Measurements from ENCODE around the gene MPRIP. TPM values are rescaled to one million over a fixed set of nuclear protein-coding genes. Genes with fewer than 3 reads are reported as not detected.

MPRIP gene
- total RNA-seq, 1 experiment from 2014 or later: 1,274 TPM

- TF ChIP-seq EZH2phosphoT487 (IDR thresholded peaks at IDR 0.05; ENCODE audit: borderline replicate concordance, low read length) (no peak), EZH2 (IDR thresholded peaks at IDR 0.05; ENCODE audit: low read length, unreplicated experiment) (no peak), CTCF (conservative IDR thresholded peaks at IDR 0.05; ENCODE audit: low read depth, low read length) (no peak)
- ChIA-PET CTCF (no interaction called here), POLR2A (ENCODE audit: unreplicated experiment) (no interaction called here)
- no peak overlapping the region for H3K4me2 ChIP-seq (ENCODE audit: low read length)
- H3K36me3 ChIP-seq (ENCODE audit: low read depth, low read length): peaks cover 88% of the 10 kb centered on the region
- no peak overlapping the region for H3K9ac ChIP-seq (ENCODE audit: low read length)
- DNase-seq (no peak), ATAC-seq (no peak)
- no TSS peak for BruUV-seq (replicated peaks)
- H3K4me3 ChIP-seq (ENCODE audit: low read length): no peak overlapping the region
- H3F3A ChIP-seq (ENCODE audit: low read length, unreplicated experiment): peaks cover 10% of the 10 kb centered on the region
- peaks cover 79% of the 10 kb centered on the region for H4K20me1 ChIP-seq (ENCODE audit: low read length)
- no peaks in the 10 kb centered on the region for H3K9me2 ChIP-seq (replicated peaks; ENCODE audit: low read length)
- intact Hi-C loops (cut with micrococcal nuclease): no loop called here
- H3K9me3 ChIP-seq (ENCODE audit: low read length): no peaks in the 10 kb centered on the region
- H3K4me1 ChIP-seq (ENCODE audit: insufficient read depth, low read length): no peaks in the 10 kb centered on the region
- peaks cover 99% of the 10 kb centered on the region for H3K79me2 ChIP-seq (ENCODE audit: low read length)
- H2AFZ ChIP-seq (ENCODE audit: low read length): no peak overlapping the region
- H3K27me3 ChIP-seq (ENCODE audit: low read length): no peaks in the 10 kb centered on the region
- no peak overlapping the region for H3K27ac ChIP-seq (ENCODE audit: low read length)
These were observed 59.9 kb downstream of the MPRIP start for GRCh38 chr17:17102176-17102575.

- ATAC-seq: no peak
- CTCF ChIA-PET: no interaction called here
- peaks cover 79% of the 10 kb centered on the region for H4K20me1 ChIP-seq (ENCODE audit: low read length)
These were observed 60.9 kb downstream of the MPRIP start for GRCh38 chr17:17103160-17103559.

GRCh38 chr17:17104036-17104435 is 61.8 kb downstream of the MPRIP start:
- H3K79me2 ChIP-seq (ENCODE audit: low read length): peaks cover 99% of the 10 kb centered on the region
- no peak overlapping the region for H3K4me3 ChIP-seq (ENCODE audit: low read length)
- H3K27ac ChIP-seq (ENCODE audit: low read length): no peak overlapping the region
- no peaks in the 10 kb centered on the region for H3K27me3 ChIP-seq (ENCODE audit: low read length)
- no peak for TF ChIP-seq EZH2 (IDR thresholded peaks at IDR 0.05; ENCODE audit: low read length, unreplicated experiment)
- no peak for TF ChIP-seq CTCF (conservative IDR thresholded peaks at IDR 0.05; ENCODE audit: low read depth, low read length)
- TF ChIP-seq EZH2phosphoT487 (IDR thresholded peaks at IDR 0.05; ENCODE audit: borderline replicate concordance, low read length): no peak
- H3K4me1 ChIP-seq (ENCODE audit: insufficient read depth, low read length): peaks cover 17% of the 10 kb centered on the region
- no peaks in the 10 kb centered on the region for H3K9me3 ChIP-seq (ENCODE audit: low read length)
- H3K9me2 ChIP-seq (replicated peaks; ENCODE audit: low read length): no peaks in the 10 kb centered on the region
- ChIA-PET CTCF (no interaction called here), POLR2A (ENCODE audit: unreplicated experiment) (no interaction called here)
- intact Hi-C loops (cut with micrococcal nuclease): no loop called here
- H3K4me2 ChIP-seq (ENCODE audit: low read length): no peak overlapping the region
- peaks cover 12% of the 10 kb centered on the region for H3F3A ChIP-seq (ENCODE audit: low read length, unreplicated experiment)
- H3K36me3 ChIP-seq (ENCODE audit: low read depth, low read length): peaks cover 83% of the 10 kb centered on the region
- H3K9ac ChIP-seq (ENCODE audit: low read length): no peak overlapping the region
- ATAC-seq (no peak), DNase-seq (no peak)
- peaks cover 84% of the 10 kb centered on the region for H4K20me1 ChIP-seq (ENCODE audit: low read length)
- no peak overlapping the region for H2AFZ ChIP-seq (ENCODE audit: low read length)
- no TSS peak for BruUV-seq (replicated peaks)

More at GRCh38 chr17:17103160-17103559, 60.9 kb downstream of the MPRIP start:
- BruUV-seq (replicated peaks): no TSS peak
- H3F3A ChIP-seq (ENCODE audit: low read length, unreplicated experiment): peaks cover 10% of the 10 kb centered on the region
- no peaks in the 10 kb centered on the region for H3K9me3 ChIP-seq (ENCODE audit: low read length)
- intact Hi-C loops (cut with micrococcal nuclease): no loop called here
- TF ChIP-seq EZH2 (IDR thresholded peaks at IDR 0.05; ENCODE audit: low read length, unreplicated experiment) (no peak), EZH2phosphoT487 (IDR thresholded peaks at IDR 0.05; ENCODE audit: borderline replicate concordance, low read length) (no peak)
- POLR2A ChIA-PET (ENCODE audit: unreplicated experiment): no interaction called here
- no peak for DNase-seq
- H3K79me2 ChIP-seq (ENCODE audit: low read length): peaks cover 99% of the 10 kb centered on the region
- H2AFZ ChIP-seq (ENCODE audit: low read length): no peak overlapping the region
- H3K9me2 ChIP-seq (replicated peaks; ENCODE audit: low read length): no peaks in the 10 kb centered on the region
- no peak overlapping the region for H3K9ac ChIP-seq (ENCODE audit: low read length)
- no peak overlapping the region for H3K4me2 ChIP-seq (ENCODE audit: low read length)
- H3K27ac ChIP-seq (ENCODE audit: low read length): no peak overlapping the region
- peaks cover 83% of the 10 kb centered on the region for H3K36me3 ChIP-seq (ENCODE audit: low read depth, low read length)
- no peaks in the 10 kb centered on the region for H3K27me3 ChIP-seq (ENCODE audit: low read length)
- H3K4me1 ChIP-seq (ENCODE audit: insufficient read depth, low read length): peaks cover 9% of the 10 kb centered on the region
- no peak overlapping the region for H3K4me3 ChIP-seq (ENCODE audit: low read length)
